ENCODE measurements around the gene C1orf116. TPM values are rescaled to one million over a fixed set of nuclear protein-coding genes. Genes with fewer than 3 reads are reported as not detected.
"Not testable (repeated sequence)": the region's sequence is repeated elsewhere in the genome, so short reads cannot be mapped to it uniquely, and the experiment has no call there.

C1orf116 gene
- total RNA-seq, 4 donors from 2014 or later = 25.7 to 41.2 (median 29.2) TPM

DNA sequence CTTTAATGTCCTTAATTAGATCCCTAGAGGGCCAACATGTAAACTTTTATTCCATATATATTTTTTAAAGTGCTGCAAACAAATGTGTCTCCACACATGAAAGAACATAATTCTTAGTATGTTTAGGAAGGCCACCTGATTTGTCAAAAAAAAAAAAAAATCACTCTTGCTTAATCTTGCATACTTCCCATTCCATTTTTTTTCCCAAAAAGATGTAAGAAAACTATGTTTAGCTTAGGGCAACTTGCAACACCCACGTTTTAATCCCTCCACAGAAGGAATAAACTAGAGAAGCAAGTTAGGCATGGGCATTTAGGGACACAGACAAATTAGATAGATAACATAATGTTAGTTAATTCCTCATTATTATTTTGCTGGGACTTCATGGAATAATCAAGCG lies 12.9 kb upstream of the C1orf116 start:
- Histone ChIP-seq H3K4me3 (no peak overlapping the region), H3K36me3 (peaks cover 0 to 15% (median 4%) of the 10 kb centered on the region in 4 donors), H3K27me3 (no peaks in the 10 kb centered on the region), H3K4me1 (peaks cover 10 to 50% (median 20%) of the 10 kb centered on the region in 4 donors), H3K27ac (no peak overlapping the region), H3K9me3 (no peaks in the 10 kb centered on the region)
- 67 to 74% methylated on average over 2 of the region's 2 CpGs for WGBS, 2 donors (ENCODE audit: low coverage in 1 of 2)
- no peak for TF ChIP-seq POLR2AphosphoS5 (IDR thresholded peaks at IDR 0.05)
- TF ChIP-seq EP300 (IDR thresholded peaks at IDR 0.05; ENCODE audit: low read depth) = no peak
- TF ChIP-seq, protein P1, sequence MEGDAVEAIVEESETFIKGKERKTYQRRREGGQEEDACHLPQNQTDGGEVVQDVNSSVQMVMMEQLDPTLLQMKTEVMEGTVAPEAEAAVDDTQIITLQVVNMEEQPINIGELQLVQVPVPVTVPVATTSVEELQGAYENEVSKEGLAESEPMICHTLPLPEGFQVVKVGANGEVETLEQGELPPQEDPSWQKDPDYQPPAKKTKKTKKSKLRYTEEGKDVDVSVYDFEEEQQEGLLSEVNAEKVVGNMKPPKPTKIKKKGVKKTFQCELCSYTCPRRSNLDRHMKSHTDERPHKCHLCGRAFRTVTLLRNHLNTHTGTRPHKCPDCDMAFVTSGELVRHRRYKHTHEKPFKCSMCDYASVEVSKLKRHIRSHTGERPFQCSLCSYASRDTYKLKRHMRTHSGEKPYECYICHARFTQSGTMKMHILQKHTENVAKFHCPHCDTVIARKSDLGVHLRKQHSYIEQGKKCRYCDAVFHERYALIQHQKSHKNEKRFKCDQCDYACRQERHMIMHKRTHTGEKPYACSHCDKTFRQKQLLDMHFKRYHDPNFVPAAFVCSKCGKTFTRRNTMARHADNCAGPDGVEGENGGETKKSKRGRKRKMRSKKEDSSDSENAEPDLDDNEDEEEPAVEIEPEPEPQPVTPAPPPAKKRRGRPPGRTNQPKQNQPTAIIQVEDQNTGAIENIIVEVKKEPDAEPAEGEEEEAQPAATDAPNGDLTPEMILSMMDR (IDR thresholded peaks at IDR 0.05) = no peak
- TF ChIP-seq POLR2A (IDR thresholded peaks at IDR 0.05) = no peak
- DNase-seq = no peak
- intact Hi-C loops (cut with DNase I; ENCODE audit: low total_unique reads) (no loop called here), in situ Hi-C loops (cut with MboI; ENCODE audit: low pct_ligation_motif_present in 1 of 4, low pct_unique_long_range_greater_than_20kb in 1 of 4, low sequenced_read_pairs in 3 of 4) (no loop called here)

DNA sequence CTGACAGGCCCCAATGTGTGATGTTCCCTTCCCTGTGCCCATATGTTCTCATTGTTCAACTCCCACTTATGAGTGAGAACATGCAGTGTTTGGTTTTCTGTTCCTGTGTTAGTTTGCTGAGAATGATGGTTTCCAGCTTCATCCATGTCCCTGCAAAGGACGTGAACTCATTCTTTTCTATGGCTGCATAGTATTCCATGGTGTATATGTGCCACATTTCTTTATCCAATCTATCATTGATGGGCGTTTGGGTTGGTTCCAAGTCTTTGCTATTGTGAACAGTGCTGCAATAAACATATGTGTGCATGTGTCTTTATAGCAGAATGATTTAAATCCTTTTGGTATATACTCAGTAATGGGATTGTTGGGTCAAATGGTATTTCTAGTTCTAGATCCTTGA lies 8.8 kb upstream of the C1orf116 start:
- in situ Hi-C loops (cut with MboI; ENCODE audit: low pct_ligation_motif_present in 1 of 4, low pct_unique_long_range_greater_than_20kb in 1 of 4, low sequenced_read_pairs in 3 of 4); intact Hi-C loops (cut with DNase I; ENCODE audit: low total_unique reads); H3K36me3 ChIP-seq; DNase-seq; H3K27me3 ChIP-seq; H3K27ac ChIP-seq; H3K9me3 ChIP-seq; H3K4me3 ChIP-seq: not testable (repeated sequence)
- 90 to 100% methylated on average over 2 of the region's 2 CpGs for WGBS, 2 donors (ENCODE audit: low coverage in 1 of 2)
- peaks cover 0 to 16% (median 2%) of the 10 kb centered on the region in 4 donors for H3K4me1 ChIP-seq

DNA sequence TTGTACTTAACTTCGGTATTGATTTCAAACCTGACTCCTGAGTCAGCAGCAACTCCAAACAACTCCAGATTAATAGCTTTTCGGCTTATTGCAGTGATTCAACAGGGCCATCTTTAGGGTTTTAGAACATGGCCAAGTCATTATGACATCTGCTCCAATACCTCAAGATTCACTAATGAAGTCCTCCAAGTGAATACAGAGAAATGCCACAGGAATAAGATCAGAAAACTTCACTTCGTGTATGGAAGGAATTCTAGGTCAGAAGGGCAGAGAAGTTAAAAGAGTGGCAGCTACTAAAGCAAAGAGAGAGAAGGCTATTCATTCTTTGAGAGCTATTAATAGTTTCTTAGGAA lies 7.6 kb upstream of the C1orf116 start:
- intact Hi-C loops (cut with DNase I; ENCODE audit: low total_unique reads) = no loop called here
- Histone ChIP-seq H3K4me1 (peaks cover 0 to 9% (median 1%) of the 10 kb centered on the region in 4 donors), H3K36me3 (peaks cover 0 to 6% (median 0%) of the 10 kb centered on the region in 4 donors), H3K27me3 (no peaks in the 10 kb centered on the region), H3K27ac (no peak overlapping the region), H3K4me3 (no peak overlapping the region), H3K9me3 (no peaks in the 10 kb centered on the region)
- DNase-seq = no peak
- 50 to 61% methylated on average over 3 of the region's 3 CpGs for WGBS, 2 donors (ENCODE audit: low coverage in 1 of 2)
- TF ChIP-seq POLR2AphosphoS5 (IDR thresholded peaks at IDR 0.05) (no peak), EP300 (IDR thresholded peaks at IDR 0.05; ENCODE audit: low read depth) (no peak), POLR2A (IDR thresholded peaks at IDR 0.05) (no peak)
- TF ChIP-seq, protein P1 (IDR thresholded peaks at IDR 0.05) = no peak
- in situ Hi-C loops (cut with MboI; ENCODE audit: low pct_ligation_motif_present in 1 of 4, low pct_unique_long_range_greater_than_20kb in 1 of 4, low sequenced_read_pairs in 3 of 4) = no loop called here

DNA sequence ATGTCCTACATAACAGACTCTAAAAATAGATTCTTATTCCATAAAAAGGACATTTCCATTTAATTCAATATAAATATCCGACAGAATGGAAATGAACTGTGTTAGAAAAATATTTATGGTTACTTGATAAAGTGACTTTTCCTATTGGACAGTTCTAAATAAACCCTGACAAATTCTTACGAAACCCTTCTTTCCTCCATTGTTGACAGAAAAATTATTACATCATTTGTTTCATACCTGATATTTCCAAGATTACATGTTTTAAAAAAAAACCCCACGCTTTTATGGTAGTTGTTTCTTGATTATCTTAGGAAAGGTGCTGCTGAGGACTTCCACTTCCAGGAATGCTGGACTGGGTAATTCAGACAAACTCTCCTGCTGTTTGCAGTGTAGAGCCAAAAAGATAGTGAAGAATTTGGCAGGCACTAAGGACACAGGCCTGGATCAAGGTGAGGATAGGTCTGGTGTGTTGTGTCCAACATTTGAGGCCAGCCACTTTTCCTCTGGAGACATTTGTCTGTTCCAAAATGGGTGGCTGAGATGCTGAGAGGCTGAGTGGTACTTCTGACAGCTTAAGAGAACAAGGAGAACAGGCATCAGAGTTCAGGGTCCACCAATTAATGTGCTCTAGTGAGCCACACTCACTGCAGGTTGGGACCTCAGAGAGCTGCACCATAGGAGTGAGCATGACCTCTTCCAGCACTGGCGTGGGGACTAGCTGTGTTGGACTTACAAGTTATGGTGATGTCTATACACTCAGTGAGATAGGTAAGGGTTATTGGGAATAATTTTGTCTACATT lies 7.0 kb upstream of the C1orf116 start:
- peaks cover 0 to 6% (median 0%) of the 10 kb centered on the region in 4 donors for H3K36me3 ChIP-seq
- H3K27me3 ChIP-seq = no peaks in the 10 kb centered on the region
- peaks cover 0 to 8% (median 2%) of the 10 kb centered on the region in 4 donors for H3K4me1 ChIP-seq
- intact Hi-C loops (cut with DNase I; ENCODE audit: low total_unique reads) = no loop called here
- no peak overlapping the region for H3K27ac ChIP-seq
- no peak overlapping the region for H3K4me3 ChIP-seq
- TF ChIP-seq, protein P1 (IDR thresholded peaks at IDR 0.05) = no peak
- no peak for TF ChIP-seq EP300 (IDR thresholded peaks at IDR 0.05; ENCODE audit: low read depth)
- TF ChIP-seq POLR2A (IDR thresholded peaks at IDR 0.05) = no peak
- TF ChIP-seq POLR2AphosphoS5 (IDR thresholded peaks at IDR 0.05) = no peak
- in situ Hi-C loops (cut with MboI; ENCODE audit: low pct_ligation_motif_present in 1 of 4, low pct_unique_long_range_greater_than_20kb in 1 of 4, low sequenced_read_pairs in 3 of 4) = no loop called here
- H3K9me3 ChIP-seq = no peaks in the 10 kb centered on the region
- no peak for DNase-seq
- whole genome bisulfite sequencing, 2 donors (ENCODE audit: low coverage in 1 of 2) = 92 to 96% methylated on average over 3 to 4 of the region's 4 CpGs
